Nephron (organoid): ENCODE results near the gene CHN2.

Source experiments
- H3K27ac Mint-ChIP-seq, 3 experiments: 2 replicates each; pipeline ENCODE4 v1.8.0; 2020; ENCODE audit warnings: mixed read lengths in 3 of 3, mild to moderate bottlenecking in 2 of 3, moderate library complexity in 1 of 3
- H3K27me3 Mint-ChIP-seq: 2 replicates; pipeline ENCODE4 v1.8.0; 2021; ENCODE audit warnings: low read depth, mild to moderate bottlenecking, moderate library complexity, mixed read lengths
- H3K36me3 Mint-ChIP-seq: 2 replicates; pipeline ENCODE4 v1.8.0; 2020; ENCODE audit warnings: low read depth, mixed read lengths
- H3K4me1 Mint-ChIP-seq: 2 replicates; pipeline ENCODE4 v1.8.0; 2020; ENCODE audit warnings: mixed read lengths
- H3K4me3 Mint-ChIP-seq, 3 experiments: 2 replicates each; pipeline ENCODE4 v1.8.0; 2020; ENCODE audit warnings: mild to moderate bottlenecking in 3 of 3, mixed read lengths in 3 of 3, moderate library complexity in 2 of 3
- H3K9me3 Mint-ChIP-seq: 2 replicates; pipeline ENCODE4 v1.8.0; 2020; ENCODE audit warnings: mixed read lengths
- CTCF ChIP-seq, 3 experiments: fragments of 200-600 bp; sonication (generic); IDR thresholded peaks; one replicate each; pipeline ENCODE4 v1.5.0; 2021; ENCODE audit warnings: antibody characterized with exemption in 3 of 3; ENCODE audit not compliant: unreplicated experiment in 3 of 3

CHN2 gene

GRCh38 chr7:29505931-29506330 is 311.4 kb downstream of the CHN2 start:
- H3K4me1 Mint-ChIP-seq = no peaks in the 10 kb centered on the region
- H3K27me3 Mint-ChIP-seq = no peaks in the 10 kb centered on the region
- no peak for TF ChIP-seq CTCF (IDR thresholded peaks at IDR 0.05; ENCODE audit: unreplicated experiment in 3 of 3)
- H3K4me3 Mint-ChIP-seq = no peak overlapping the region
- peaks cover 19% of the 10 kb centered on the region for H3K36me3 Mint-ChIP-seq
- no peak overlapping the region for H3K27ac Mint-ChIP-seq
- no peaks in the 10 kb centered on the region for H3K9me3 Mint-ChIP-seq

- no peak for TF ChIP-seq CTCF (IDR thresholded peaks at IDR 0.05; ENCODE audit: unreplicated experiment in 3 of 3)
- Mint-ChIP-seq H3K36me3 (peaks cover 23% of the 10 kb centered on the region), H3K27ac (no peak overlapping the region), H3K4me3 (no peak overlapping the region), H3K4me1 (peaks cover 4% of the 10 kb centered on the region), H3K27me3 (no peaks in the 10 kb centered on the region), H3K9me3 (no peaks in the 10 kb centered on the region)
Measured at GRCh38 chr7:29508608-29509007, 314.0 kb downstream of the CHN2 start.

GRCh38 chr7:29510028-29510427 is 315.5 kb downstream of the CHN2 start:
- Mint-ChIP-seq H3K27me3 (no peaks in the 10 kb centered on the region), H3K9me3 (no peaks in the 10 kb centered on the region), H3K36me3 (peaks cover 23% of the 10 kb centered on the region), H3K27ac (no peak overlapping the region), H3K4me3 (no peak overlapping the region), H3K4me1 (peaks cover 4% of the 10 kb centered on the region)
- TF ChIP-seq CTCF (IDR thresholded peaks at IDR 0.05; ENCODE audit: unreplicated experiment in 3 of 3) = no peak

- no peak for TF ChIP-seq CTCF (IDR thresholded peaks at IDR 0.05; ENCODE audit: unreplicated experiment in 3 of 3)
- H3K27ac Mint-ChIP-seq = no peak overlapping the region
- peaks cover 18% of the 10 kb centered on the region for H3K36me3 Mint-ChIP-seq
- H3K4me1 Mint-ChIP-seq = peaks cover 4% of the 10 kb centered on the region
- no peaks in the 10 kb centered on the region for H3K9me3 Mint-ChIP-seq
- no peak overlapping the region for H3K4me3 Mint-ChIP-seq
- H3K27me3 Mint-ChIP-seq = no peaks in the 10 kb centered on the region
Measured at GRCh38 chr7:29511337-29511736, 316.8 kb downstream of the CHN2 start.

GRCh38 chr7:29511851-29512250 is 317.3 kb downstream of the CHN2 start:
- Mint-ChIP-seq H3K27me3 (no peaks in the 10 kb centered on the region), H3K4me3 (no peak overlapping the region), H3K36me3 (peaks cover 18% of the 10 kb centered on the region), H3K27ac (no peak overlapping the region), H3K9me3 (no peaks in the 10 kb centered on the region), H3K4me1 (peaks cover 4% of the 10 kb centered on the region)
- no peak for TF ChIP-seq CTCF (IDR thresholded peaks at IDR 0.05; ENCODE audit: unreplicated experiment in 3 of 3)

- Mint-ChIP-seq H3K4me3 (no peak overlapping the region), H3K4me1 (peaks cover 4% of the 10 kb centered on the region), H3K27me3 (no peaks in the 10 kb centered on the region), H3K36me3 (peaks cover 8% of the 10 kb centered on the region), H3K27ac (no peak overlapping the region), H3K9me3 (peaks cover 7% of the 10 kb centered on the region)
- no peak for TF ChIP-seq CTCF (IDR thresholded peaks at IDR 0.05; ENCODE audit: unreplicated experiment in 3 of 3)
Measured at GRCh38 chr7:29516491-29516890, 321.9 kb downstream of the CHN2 start.
